IMR-90 (cell line): ENCODE results near the gene RAF1. TPM values are rescaled to one million over a fixed set of nuclear protein-coding genes. Genes with fewer than 3 reads are reported as not detected.

Experiments used
- ATAC-seq: fragments of 200-7000 bp; cut with Tn5 transposase; 2 replicates; pipeline ENCODE4 v1.9.1; 2020; ENCODE audit warnings: low read depth, mild to moderate bottlenecking, moderate library complexity
- BruUV-seq: library from RNA; stranded (reverse); fragments of 400-500 nt; replicated peaks from 2 replicates; lab custom pipeline; 2021; lab: Mats Ljungman, UMichigan
- CTCF ChIA-PET: fragments of 300-600 bp; formaldehyde crosslinking; extraction: SDS; loops from one replicate; lab custom pipeline; 2021; ENCODE audit warnings: antibody characterized with exemption; lab: Yijun Ruan, JAX
- POLR2A ChIA-PET: fragments of 300-600 bp; sonication (Branson Sonifier 250); formaldehyde crosslinking; loops from one replicate; lab custom pipeline; 2022; ENCODE audit warnings: antibody characterized with exemption; ENCODE audit not compliant: unreplicated experiment; lab: Charles Lee
- DNase-seq: peaks from one replicate; pipeline ENCODE4 v3.0.0; 2013
- H2AFZ ChIP-seq: replicated peaks from 2 replicates; pipeline ENCODE3; 2013; ENCODE audit warnings: low read length, mild to moderate bottlenecking; ENCODE audit not compliant: poor library complexity
- H2AK5ac ChIP-seq: 2 replicates; pipeline ENCODE4 v1.6.1; 2013; ENCODE audit warnings: low read depth, low read length, inconsistent platforms
- H2AK9ac ChIP-seq: replicated peaks from 2 replicates; pipeline ENCODE3; 2013; ENCODE audit warnings: mild to moderate bottlenecking, low read depth, low read length, moderate library complexity; ENCODE audit not compliant: poor library complexity
- H2BK120ac ChIP-seq: 2 replicates; pipeline ENCODE4 v1.6.1; 2013; ENCODE audit warnings: low read depth, low read length, inconsistent platforms
- H2BK15ac ChIP-seq: 3 replicates; pipeline ENCODE4 v1.6.1; 2013; ENCODE audit warnings: low read depth, low read length, inconsistent platforms
- H2BK20ac ChIP-seq: 2 replicates; pipeline ENCODE4 v1.6.1; 2013; ENCODE audit warnings: low read depth, mild to moderate bottlenecking, inconsistent platforms, low read length, moderate library complexity
- H2BK5ac ChIP-seq: 2 replicates; pipeline ENCODE4 v1.6.1; 2013; ENCODE audit warnings: mild to moderate bottlenecking, low read depth, low read length, inconsistent platforms; ENCODE audit not compliant: poor library complexity, severe bottlenecking
- H3K14ac ChIP-seq: replicated peaks from 2 replicates; pipeline ENCODE4 v1.6.1; 2013; ENCODE audit warnings: low read depth, low read length, inconsistent platforms
- H3K18ac ChIP-seq: 2 replicates; pipeline ENCODE4 v1.6.1; 2013; ENCODE audit warnings: low read depth, low read length, control low read depth
- H3K23ac ChIP-seq: 2 replicates; pipeline ENCODE4 v1.6.1; 2013; ENCODE audit warnings: low read depth, low read length, inconsistent platforms
- H3K27ac ChIP-seq: 2 replicates; pipeline ENCODE4 v1.5.1; 2013; ENCODE audit warnings: mild to moderate bottlenecking, control low read depth, low read length; ENCODE audit not compliant: insufficient read depth
- H3K27me3 ChIP-seq: 2 replicates; pipeline ENCODE4 v1.6.1; 2013; ENCODE audit warnings: low read length; ENCODE audit not compliant: control insufficient read depth, insufficient read depth
- H3K36me3 ChIP-seq: 2 replicates; pipeline ENCODE4 v1.6.1; 2013; ENCODE audit warnings: low read length, mixed read lengths; ENCODE audit not compliant: control insufficient read depth, insufficient read depth
- H3K4ac ChIP-seq: 2 replicates; pipeline ENCODE4 v1.6.1; 2013; ENCODE audit warnings: low read depth, low read length, inconsistent platforms
- H3K4me1 ChIP-seq: 2 replicates; pipeline ENCODE4 v1.6.1; 2013; ENCODE audit warnings: low read length, mixed read lengths; ENCODE audit not compliant: control insufficient read depth, insufficient read depth
- H3K4me2 ChIP-seq: 2 replicates; pipeline ENCODE4 v1.6.1; 2013; ENCODE audit warnings: low read depth, mild to moderate bottlenecking, control low read depth, low read length, moderate library complexity
- H3K4me3 ChIP-seq: 2 replicates; pipeline ENCODE4 v1.5.1; 2013; ENCODE audit warnings: low read depth, mild to moderate bottlenecking, control low read depth, low read length, moderate library complexity; ENCODE audit not compliant: insufficient read depth
- H3K56ac ChIP-seq: 2 replicates; pipeline ENCODE4 v1.6.1; 2013; ENCODE audit warnings: low read length, inconsistent platforms; ENCODE audit not compliant: insufficient read depth; ENCODE audit errors: extremely low read depth
- H3K79me1 ChIP-seq, 2 experiments: 2 replicates each; pipeline ENCODE4 v1.6.1; 2013; ENCODE audit warnings: low read length in 2 of 2, inconsistent platforms in 1 of 2, low read depth in 1 of 2
- H3K9ac ChIP-seq: 2 replicates; pipeline ENCODE4 v1.6.1; 2013; ENCODE audit warnings: low read depth, low read length, control low read depth
- H3K9me1 ChIP-seq: 2 replicates; pipeline ENCODE4 v1.6.1; 2013; ENCODE audit warnings: low read length, inconsistent platforms; ENCODE audit not compliant: insufficient read depth
- H3K9me3 ChIP-seq: 2 replicates; pipeline ENCODE4 v1.6.1; 2013; ENCODE audit warnings: low read length; ENCODE audit not compliant: control insufficient read depth, insufficient read depth
- H4K20me1 ChIP-seq: 2 replicates; pipeline ENCODE4 v1.6.1; 2013; ENCODE audit warnings: low read length, inconsistent platforms; ENCODE audit not compliant: insufficient read depth
- H4K5ac ChIP-seq: 2 replicates; pipeline ENCODE4 v1.6.1; 2013; ENCODE audit warnings: mild to moderate bottlenecking, low read depth, low read length, control low read depth
- H4K8ac ChIP-seq, 2 experiments: 2 replicates each; pipeline ENCODE4 v1.6.1; 2013; ENCODE audit warnings: low read depth in 2 of 2, low read length in 2 of 2, control low read depth in 1 of 2, inconsistent platforms in 1 of 2
- H4K91ac ChIP-seq: 2 replicates; pipeline ENCODE4 v1.6.1; 2013; ENCODE audit warnings: low read depth, low read length, inconsistent platforms; ENCODE audit not compliant: insufficient read depth
- BHLHE40 ChIP-seq: fragments of 150-350 bp; IDR thresholded peaks from 2 replicates; pipeline ENCODE4 v1.6.1; 2016; ENCODE audit warnings: mild to moderate bottlenecking, low read depth, low read length
- CEBPB ChIP-seq: IDR thresholded peaks from 2 replicates; pipeline ENCODE4 v1.6.1; 2012; ENCODE audit warnings: low read depth, low read length, improper control_type of control experiment
- CHD1 ChIP-seq: IDR thresholded peaks from 2 replicates; pipeline ENCODE4 v1.6.1; 2012; ENCODE audit warnings: low read depth, low read length, improper control_type of control experiment
- CTCF ChIP-seq: conservative IDR thresholded peaks from 2 replicates; pipeline ENCODE4 v1.5.1; 2012; ENCODE audit warnings: mild to moderate bottlenecking, low read depth, low read length, improper control_type of control experiment
- ELK1 ChIP-seq: fragments of 150-350 bp; IDR thresholded peaks from 2 replicates; pipeline ENCODE4 v1.6.1; 2016; ENCODE audit warnings: low read depth, mild to moderate bottlenecking, low read length, moderate library complexity, borderline replicate concordance
- FOS ChIP-seq: fragments of 150-350 bp; IDR thresholded peaks from 2 replicates; pipeline ENCODE4 v1.6.1; 2016; ENCODE audit warnings: low read depth, low read length
- MAFK ChIP-seq: IDR thresholded peaks from 2 replicates; pipeline ENCODE4 v1.6.1; 2012; ENCODE audit warnings: low read depth, low read length, improper control_type of control experiment
- MAZ ChIP-seq: IDR thresholded peaks from 2 replicates; pipeline ENCODE4 v1.6.1; 2012; ENCODE audit warnings: low read depth, mild to moderate bottlenecking, low read length, improper control_type of control experiment, moderate library complexity, borderline replicate concordance
- MXI1 ChIP-seq: IDR thresholded peaks from 2 replicates; pipeline ENCODE4 v1.6.1; 2012; ENCODE audit warnings: low read depth, mild to moderate bottlenecking, low read length, moderate library complexity, borderline replicate concordance
- NFE2L2 ChIP-seq: fragments of 150-350 bp; IDR thresholded peaks from 2 replicates; pipeline ENCODE4 v1.6.1; 2016; ENCODE audit warnings: low read depth, mild to moderate bottlenecking, low read length
- POLR2A ChIP-seq: IDR thresholded peaks from 2 replicates; pipeline ENCODE4 v1.6.1; 2012; ENCODE audit warnings: mild to moderate bottlenecking, low read depth, low read length
- RAD21 ChIP-seq: IDR thresholded peaks from 2 replicates; pipeline ENCODE4 v1.6.1; 2012; ENCODE audit warnings: low read length, improper control_type of control experiment
- RCOR1 ChIP-seq: IDR thresholded peaks from 2 replicates; pipeline ENCODE4 v1.6.1; 2012; ENCODE audit warnings: mild to moderate bottlenecking, low read length, improper control_type of control experiment; ENCODE audit not compliant: insufficient replicate concordance
- RFX5 ChIP-seq: IDR thresholded peaks from 2 replicates; pipeline ENCODE4 v1.8.0; 2012; ENCODE audit warnings: low read depth, mild to moderate bottlenecking, low read length, moderate library complexity
- SMC3 ChIP-seq: fragments of 150-350 bp; IDR thresholded peaks from 2 replicates; pipeline ENCODE4 v1.6.1; 2016; ENCODE audit warnings: low read depth, mild to moderate bottlenecking, antibody characterized with exemption, low read length, moderate library complexity
- USF2 ChIP-seq: fragments of 150-350 bp; IDR thresholded peaks from 2 replicates; pipeline ENCODE4 v1.6.1; 2017; ENCODE audit warnings: mild to moderate bottlenecking, antibody characterized with exemption, low read length, low read depth
- WGBS, 2 experiments: methylation state at CpG; one replicate each; pipeline versions ENCODE4 v1.1.5 to v1.1.7; 2013; ENCODE audit warnings: missing lambda C conversion rate in 2 of 2; ENCODE audit not compliant: insufficient read length in 1 of 2; ENCODE audit errors: extremely low coverage in 2 of 2; 5-methylcytosine and 5-hydroxymethylcytosine counted together
- dilution Hi-C: fragments of 300-500 bp; cut with HindIII; formaldehyde crosslinking; loops from one replicate; pipeline ENCODE4 v1.14.3; 2018; ENCODE audit warnings: low sequenced_read_pairs; ENCODE audit not compliant: unreplicated experiment
- in situ Hi-C: fragments of 300-500 bp; cut with MboI; formaldehyde crosslinking; loops from 3 replicates; pipeline ENCODE4 v1.14.3; 2019; ENCODE audit warnings: low sequenced_read_pairs, inconsistent platforms, mixed read lengths
- intact Hi-C: fragments of 100-400 bp; cut with micrococcal nuclease; formaldehyde crosslinking; loops from 2 replicates; pipeline ENCODE4 v1.10.0; 2022
- polyA plus RNA-seq, 3 experiments: library from polyadenylated mRNA; depleted of rRNA; stranded (reverse); fragments of >200 nt; gene quantifications; 2 replicates each; pipeline ENCODE4 v1.2.3, GENCODE V29; 2012; ENCODE audit warnings: low replicate concordance in 1 of 3
- total RNA-seq: library from RNA; depleted of rRNA; stranded (reverse); fragments of >200 nt; gene quantifications from 2 replicates; pipeline ENCODE4 v1.2.3, GENCODE V29; 2012

RAF1 gene
- total and polyA plus RNA-seq, 2 of the 4 experiments (the other 2 are of a cell fraction), result 115 to 151 TPM

GRCh38 chr3:12545473-12545791, 118.5 kb downstream of the RAF1 start, which contains the start of gene MKRN2OS:
MKRN2OS (minus strand) TSS chr3:12545499; CDS start chr3:12545464, 35 bp downstream.
- WGBS, 2 experiments, result no CpG with 5 or more reads among the region's 4 CpGs
- Histone ChIP-seq H3K4me1 (no peaks in the 10 kb centered on the region), H4K5ac (no peak within 1 kb of the TSS), H3K9me1 (no peaks in the 10 kb centered on the region), H3K27ac (no peak within 1 kb of the TSS), H3K18ac (no peak within 1 kb of the TSS), H3K27me3 (no peaks in the 10 kb centered on the region), H2AFZ (no peak within 1 kb of the TSS), H2BK15ac (no peak within 1 kb of the TSS), H4K91ac (no peak within 1 kb of the TSS), H4K20me1 (no peaks in the 10 kb centered on the region), H3K4me2 (no peak within 1 kb of the TSS), H3K9ac (no peak within 1 kb of the TSS), H3K23ac (no peak within 1 kb of the TSS), H2BK120ac (no peak within 1 kb of the TSS), H2AK9ac (no peak within 1 kb of the TSS), H3K9me3 (no peaks in the 10 kb centered on the region), H3K56ac (no peak within 1 kb of the TSS), H2AK5ac (no peak within 1 kb of the TSS), H3K4me3 (no peak within 1 kb of the TSS), H3K14ac (no peak within 1 kb of the TSS), H2BK20ac (no peak within 1 kb of the TSS), H3K4ac (no peak within 1 kb of the TSS), H3K79me1 (no peaks in the 10 kb centered on the region), H3K36me3 (0 out of 2 replicates have a peak, but pooled peaks cover under 1% of the 10 kb centered on the region), H2BK5ac (no peak within 1 kb of the TSS), H4K8ac (no peak within 1 kb of the TSS)
- POLR2A ChIA-PET, result no interaction called here
- dilution Hi-C loops (no loop called here), in situ Hi-C loops (no loop called here), intact Hi-C loops (no loop called here)
- CTCF ChIA-PET, result interaction anchor here (1.3 kb wide), 1 partner anchor 50 kb away, joined by 4 read pairs; no protein-coding TSS in a partner anchor
- peak; percentile 56 for ATAC-seq
- DNase-seq, result peak; percentile 4
- BruUV-seq, result no TSS peak
- TF ChIP-seq RFX5 (no peak), USF2 (no peak), NFE2L2 (no peak), BHLHE40 (no peak), CEBPB (no peak), MAZ (no peak), FOS (no peak), MXI1 (no peak), RCOR1 (no peak), SMC3 (no peak), POLR2A (no peak), CHD1 (no peak), MAFK (no peak), ELK1 (no peak), CTCF (no peak), RAD21 (no peak)
